Measurements from ENCODE around the gene RMC1.

The RMC1 gene

DNA sequence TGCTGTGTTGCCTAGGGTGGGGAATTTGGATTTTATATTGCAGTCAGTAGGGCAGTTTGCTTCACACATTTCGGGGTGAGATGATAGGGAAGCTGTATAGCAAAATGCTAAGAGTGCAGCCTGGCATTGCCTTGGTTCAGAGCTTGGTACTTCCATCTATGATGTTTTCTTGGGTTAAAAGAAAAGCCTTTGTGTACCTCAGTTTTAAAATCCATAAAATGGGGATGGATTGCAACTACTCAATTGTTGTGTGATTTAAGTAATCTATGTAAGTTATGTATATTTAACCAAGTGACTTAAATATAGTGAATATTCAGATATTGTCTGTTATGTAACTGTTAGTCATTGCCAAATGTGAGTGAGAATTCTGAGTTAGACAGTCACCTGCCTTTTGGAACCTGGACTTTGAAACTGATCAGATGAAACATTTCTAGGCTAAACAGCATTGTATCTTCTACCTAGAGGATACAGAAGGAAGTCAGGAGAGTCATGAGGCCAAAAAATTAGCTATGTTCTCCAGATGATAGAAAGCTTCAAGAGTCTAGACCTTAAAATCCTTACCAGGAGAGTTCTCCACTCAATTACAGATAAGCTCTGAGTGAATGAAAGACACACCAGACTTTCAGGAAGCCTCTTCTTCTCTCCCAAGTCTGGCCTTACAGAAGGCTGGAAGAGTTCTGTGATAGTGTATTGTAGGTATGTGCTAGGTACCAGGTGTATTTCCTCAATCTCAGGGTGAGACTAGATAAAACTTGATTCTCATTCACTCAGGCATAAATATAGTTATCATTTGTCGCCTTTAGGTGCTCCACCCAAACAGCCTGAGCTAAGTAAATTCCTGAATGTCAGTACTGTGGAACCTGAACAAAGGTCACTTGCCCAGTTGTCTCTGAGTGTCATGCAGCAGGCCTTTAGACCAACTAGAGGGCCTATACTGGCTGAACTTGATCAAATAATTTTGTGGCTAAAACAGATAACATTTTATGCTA lies 42.7 kb upstream of the RMC1 start:
- CTCF ChIA-PET: interaction anchor here (1.0 to 1.9 kb wide), 2 partner anchors 8 to 11 kb away, joined by 3 to 8 read pairs; no protein-coding TSS in a partner anchor
- POLR2A ChIA-PET: interaction anchor here (0.8 kb wide), 1 partner anchor 14 kb away, joined by 3 read pairs; no protein-coding TSS in a partner anchor
- TF ChIP-seq, protein P1, sequence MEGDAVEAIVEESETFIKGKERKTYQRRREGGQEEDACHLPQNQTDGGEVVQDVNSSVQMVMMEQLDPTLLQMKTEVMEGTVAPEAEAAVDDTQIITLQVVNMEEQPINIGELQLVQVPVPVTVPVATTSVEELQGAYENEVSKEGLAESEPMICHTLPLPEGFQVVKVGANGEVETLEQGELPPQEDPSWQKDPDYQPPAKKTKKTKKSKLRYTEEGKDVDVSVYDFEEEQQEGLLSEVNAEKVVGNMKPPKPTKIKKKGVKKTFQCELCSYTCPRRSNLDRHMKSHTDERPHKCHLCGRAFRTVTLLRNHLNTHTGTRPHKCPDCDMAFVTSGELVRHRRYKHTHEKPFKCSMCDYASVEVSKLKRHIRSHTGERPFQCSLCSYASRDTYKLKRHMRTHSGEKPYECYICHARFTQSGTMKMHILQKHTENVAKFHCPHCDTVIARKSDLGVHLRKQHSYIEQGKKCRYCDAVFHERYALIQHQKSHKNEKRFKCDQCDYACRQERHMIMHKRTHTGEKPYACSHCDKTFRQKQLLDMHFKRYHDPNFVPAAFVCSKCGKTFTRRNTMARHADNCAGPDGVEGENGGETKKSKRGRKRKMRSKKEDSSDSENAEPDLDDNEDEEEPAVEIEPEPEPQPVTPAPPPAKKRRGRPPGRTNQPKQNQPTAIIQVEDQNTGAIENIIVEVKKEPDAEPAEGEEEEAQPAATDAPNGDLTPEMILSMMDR (IDR thresholded peaks at IDR 0.05; ENCODE audit: insufficient read depth, low read length, missing control alignments): no peak
- DNase-seq (ENCODE audit: low read depth, low spot score): no peak
- no peak overlapping the region for H3K4me3 ChIP-seq (ENCODE audit: low read depth, low read length)

GRCh38 chr18:23462876-23463275 lies 40.4 kb upstream of the RMC1 start:
- TF ChIP-seq, protein P1 (IDR thresholded peaks at IDR 0.05; ENCODE audit: insufficient read depth, low read length, missing control alignments): no peak
- ChIA-PET CTCF (interaction anchor here (0.8 to 1.0 kb wide), 2 partner anchors 11 to 19 kb away, joined by 3 read pairs; no protein-coding TSS in a partner anchor), POLR2A (interaction anchor here (1.8 kb wide), 1 partner anchor 10 kb away, joined by 5 read pairs; the partner anchor contains the start of gene RIOK3)
- H3K4me3 ChIP-seq (ENCODE audit: low read depth, low read length): no peak overlapping the region
- no peak for DNase-seq (ENCODE audit: low read depth, low spot score)

DNA sequence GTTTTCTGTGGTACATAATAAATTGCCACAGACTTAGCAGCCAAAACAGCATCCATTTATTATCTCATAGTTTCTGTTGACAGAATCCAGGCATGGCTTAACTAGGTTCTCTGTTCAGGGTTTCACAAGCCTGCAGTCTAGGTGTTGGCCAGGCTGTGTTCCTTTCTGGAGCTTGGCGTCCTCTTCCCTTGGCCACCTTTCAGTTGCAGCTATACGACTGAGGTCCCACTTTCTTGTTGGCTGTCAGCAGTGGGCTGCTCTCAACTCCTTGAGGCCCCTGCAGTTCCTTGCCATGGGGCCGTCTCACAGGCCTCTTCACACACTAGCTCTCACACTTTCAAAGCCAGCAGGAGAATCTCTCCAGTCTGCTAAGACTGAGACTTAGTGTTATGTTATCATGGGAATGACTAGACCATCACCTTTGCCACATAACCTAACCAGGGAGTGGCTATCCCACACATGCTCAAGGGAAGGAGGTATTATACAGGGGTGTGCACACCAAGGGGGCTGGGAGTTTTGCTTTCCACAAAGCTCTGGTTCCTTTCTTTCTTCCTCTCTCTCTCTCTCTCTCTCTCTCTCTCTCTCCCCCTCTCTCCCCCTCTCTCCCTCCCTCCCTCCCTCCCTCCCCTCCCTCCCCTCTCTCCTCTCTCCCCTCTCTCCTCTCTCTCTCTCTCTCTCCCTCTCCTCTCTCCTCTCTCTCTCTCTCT lies 34.4 kb upstream of the RMC1 start:
- ChIA-PET CTCF (interaction anchor here (0.6 to 1.5 kb wide), 4 partner anchors 9 to 120 kb away, joined by 3 to 4 read pairs (median 3); no protein-coding TSS in a partner anchor), POLR2A (no interaction called here)
- TF ChIP-seq, protein P1 (IDR thresholded peaks at IDR 0.05; ENCODE audit: insufficient read depth, low read length, missing control alignments): no peak
- no peak overlapping the region for H3K4me3 ChIP-seq (ENCODE audit: low read depth, low read length)
- DNase-seq (ENCODE audit: low read depth, low spot score): no peak

GRCh38 chr18:23470620-23471387 lies 32.5 kb upstream of the RMC1 start:
- ChIA-PET POLR2A (no interaction called here), CTCF (interaction anchor here (0.6 to 1.8 kb wide), 5 partner anchors 9 to 28 kb away, joined by 3 to 8 read pairs (median 4); no protein-coding TSS in a partner anchor)
- H3K4me3 ChIP-seq (ENCODE audit: low read depth, low read length): no peak overlapping the region
- no peak for DNase-seq (ENCODE audit: low read depth, low spot score)
- TF ChIP-seq, protein P1 (IDR thresholded peaks at IDR 0.05; ENCODE audit: insufficient read depth, low read length, missing control alignments): no peak

DNA sequence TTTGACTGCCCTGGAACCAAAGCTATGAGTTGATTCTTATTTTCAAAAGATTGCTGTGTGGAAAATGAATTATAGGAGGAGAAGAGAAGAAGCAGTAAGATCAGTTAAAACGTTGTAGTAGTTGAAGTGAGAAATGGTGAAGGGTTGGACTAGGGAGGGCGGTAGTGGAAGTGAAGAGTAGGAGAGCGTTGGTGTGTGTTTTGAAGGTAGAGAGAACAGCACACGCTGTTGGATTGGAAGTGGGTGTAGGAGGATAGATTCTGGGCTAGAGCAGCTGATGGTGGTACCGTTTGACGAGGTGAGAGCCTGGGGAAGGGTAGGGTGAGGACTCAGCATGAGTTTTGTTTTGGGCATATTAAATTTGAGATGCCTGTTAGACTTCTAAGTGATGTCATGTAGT lies 31.8 kb upstream of the RMC1 start:
- H3K4me3 ChIP-seq (ENCODE audit: low read depth, low read length): no peak overlapping the region
- TF ChIP-seq, protein P1 (IDR thresholded peaks at IDR 0.05; ENCODE audit: insufficient read depth, low read length, missing control alignments): no peak
- DNase-seq (ENCODE audit: low read depth, low spot score): no peak
- ChIA-PET CTCF (interaction anchor here (0.6 to 1.8 kb wide), 4 partner anchors 11 to 27 kb away, joined by 3 to 8 read pairs (median 4); no protein-coding TSS in a partner anchor), POLR2A (no interaction called here)

Data from AG04449 (cell line).